ENCODE data around the gene MOV10.
A peak's percentile ranks its signal among the peaks of the same experiment; 100 is the strongest.
"Not testable (repeated sequence)": the region's sequence is repeated elsewhere in the genome, so short reads cannot be mapped to it uniquely, and the experiment has no call there.

Gene MOV10

GRCh38 chr1:112674440-112674985 is at the start of gene MOV10:
TSS of gene MOV10 (plus strand) at chr1:112674659. CDS start at chr1:112674913, 254 bp downstream.
- DNase-seq (ENCODE audit: low read depth in 4 of 4, low spot score in 1 of 4) = peak; percentile 7 to 36 (median 20)

- no peak for DNase-seq (ENCODE audit: low read depth in 4 of 4, low spot score in 1 of 4)
Measured at GRCh38 chr1:112625696-112626095, 48.8 kb upstream of the MOV10 start.

GRCh38 chr1:112626193-112626592 is 48.3 kb upstream of the MOV10 start:
- no peak for DNase-seq (ENCODE audit: low read depth in 4 of 4, low spot score in 1 of 4)

GRCh38 chr1:112626887-112627286 is 47.6 kb upstream of the MOV10 start:
- DNase-seq (ENCODE audit: low read depth in 4 of 4, low spot score in 1 of 4) = no peak

DNA sequence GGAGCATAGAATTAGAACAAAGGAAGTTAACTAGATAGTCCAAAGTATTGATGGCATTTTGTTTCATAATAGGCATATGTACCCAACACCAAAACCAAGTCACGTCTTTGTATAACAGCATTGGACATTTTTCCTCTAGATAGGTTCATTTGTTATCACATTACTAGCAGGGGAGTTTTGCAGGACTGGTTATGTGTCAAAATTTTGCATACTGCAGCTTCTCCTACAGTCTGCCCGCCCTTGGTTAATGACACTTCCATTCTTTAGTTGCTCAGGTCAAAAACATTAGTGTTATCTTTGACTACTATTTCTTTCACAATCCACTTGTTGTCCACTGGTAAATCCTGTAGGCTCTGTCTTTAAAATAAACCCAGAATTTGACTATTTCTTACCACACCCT is 45.9 kb upstream of the MOV10 start:
- no peak for DNase-seq (ENCODE audit: low read depth in 4 of 4, low spot score in 1 of 4)

GRCh38 chr1:112629256-112629655 is 45.2 kb upstream of the MOV10 start:
- DNase-seq (ENCODE audit: low read depth in 4 of 4, low spot score in 1 of 4) = no peak

- no peak for DNase-seq (ENCODE audit: low read depth in 4 of 4, low spot score in 1 of 4)
Measured at GRCh38 chr1:112633628-112634027, 40.8 kb upstream of the MOV10 start.

- DNase-seq (ENCODE audit: low read depth in 4 of 4, low spot score in 1 of 4) = no peak
Measured at GRCh38 chr1:112634367-112634766, 40.1 kb upstream of the MOV10 start.

GRCh38 chr1:112636056-112636455 is 38.4 kb upstream of the MOV10 start:
- DNase-seq (ENCODE audit: low read depth in 4 of 4, low spot score in 1 of 4) = no peak

DNA sequence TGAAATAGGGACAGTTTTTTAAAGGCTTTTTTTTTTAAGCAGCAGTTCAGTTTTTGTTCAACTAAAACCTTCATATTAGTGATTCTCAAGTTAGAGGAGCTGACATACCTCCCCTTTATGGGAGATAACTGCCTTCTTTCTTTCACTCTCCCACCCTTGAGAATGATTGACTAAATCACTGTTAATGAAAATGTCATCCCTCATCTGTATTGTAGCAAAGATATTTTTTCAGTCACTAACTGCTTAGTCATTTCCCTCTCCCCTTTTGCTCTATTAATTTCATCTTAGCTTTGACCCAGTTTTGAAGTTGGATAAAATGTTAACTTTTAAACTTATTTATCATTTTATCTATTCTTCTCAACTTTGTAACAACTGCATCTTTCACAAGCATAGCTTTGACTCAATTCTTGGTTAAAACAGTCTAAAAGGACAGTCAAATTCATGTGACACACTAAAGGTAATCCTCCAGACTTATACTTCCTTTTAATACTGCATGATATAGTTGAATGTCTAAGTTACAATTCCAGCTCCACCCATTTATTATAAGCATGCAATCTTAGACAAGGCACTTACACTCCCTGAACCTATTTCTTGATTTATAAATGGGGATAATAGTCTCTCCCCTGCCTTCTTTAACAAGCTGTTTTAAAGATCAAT is 37.7 kb upstream of the MOV10 start:
- DNase-seq (ENCODE audit: low read depth in 4 of 4, low spot score in 1 of 4) = no peak

DNA sequence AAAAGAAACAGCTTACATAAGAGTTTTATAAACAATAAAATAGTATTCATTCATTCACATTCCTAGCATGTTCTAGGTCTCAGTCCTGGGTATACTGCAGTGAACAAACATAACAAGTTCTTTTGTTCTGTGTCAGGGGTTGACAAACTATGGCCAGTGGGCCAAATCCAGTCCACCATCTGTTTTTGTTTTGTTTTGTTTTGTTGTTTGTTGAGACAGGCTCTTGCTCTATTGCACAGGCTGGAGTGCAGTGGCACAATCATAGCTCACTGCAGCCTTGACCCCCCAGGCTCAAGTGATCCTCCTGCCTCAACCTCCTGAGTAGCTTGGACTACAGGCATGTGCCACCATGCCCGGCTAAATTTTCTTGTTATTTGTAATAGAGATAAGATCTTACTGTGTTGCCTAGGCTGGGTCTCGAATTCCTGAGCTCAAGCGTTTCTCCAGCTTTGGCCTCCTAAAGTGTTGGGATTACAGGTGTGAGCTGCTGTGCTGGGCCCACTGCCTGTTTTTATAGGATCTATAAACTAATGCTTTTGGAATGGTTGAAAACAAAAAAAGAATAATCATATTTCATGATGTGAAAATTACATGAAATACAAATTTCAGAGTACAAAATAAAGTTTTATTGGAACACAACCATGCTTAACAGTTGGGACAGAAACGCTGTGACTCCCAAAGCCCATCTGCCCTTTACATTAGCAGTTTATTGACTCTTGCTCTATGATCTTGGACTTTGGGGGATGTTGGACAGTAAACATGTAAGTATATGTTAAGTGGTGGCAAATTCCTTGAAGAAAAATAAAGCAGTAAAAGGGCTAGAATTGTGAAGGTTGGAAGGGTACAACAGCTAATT is 37.0 kb upstream of the MOV10 start:
- DNase-seq (ENCODE audit: low read depth in 4 of 4, low spot score in 1 of 4) = no peak

DNA sequence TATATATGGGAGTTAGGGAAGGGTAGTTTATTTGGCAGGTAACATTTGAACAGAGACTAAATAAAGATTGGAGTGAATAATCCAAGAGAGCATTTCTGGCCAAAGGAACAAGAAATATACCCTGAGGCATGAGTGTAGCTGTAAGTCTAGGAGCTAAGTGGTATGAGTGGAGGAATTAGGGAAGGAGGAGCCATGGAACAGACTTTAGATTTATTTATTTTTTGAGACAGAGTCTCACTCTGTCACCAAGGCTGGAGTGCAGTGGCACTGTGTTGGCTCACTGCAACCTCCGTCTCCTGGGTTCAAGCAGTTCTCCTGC is 36.4 kb upstream of the MOV10 start:
- DNase-seq (ENCODE audit: low read depth in 4 of 4, low spot score in 1 of 4) = no peak

DNA sequence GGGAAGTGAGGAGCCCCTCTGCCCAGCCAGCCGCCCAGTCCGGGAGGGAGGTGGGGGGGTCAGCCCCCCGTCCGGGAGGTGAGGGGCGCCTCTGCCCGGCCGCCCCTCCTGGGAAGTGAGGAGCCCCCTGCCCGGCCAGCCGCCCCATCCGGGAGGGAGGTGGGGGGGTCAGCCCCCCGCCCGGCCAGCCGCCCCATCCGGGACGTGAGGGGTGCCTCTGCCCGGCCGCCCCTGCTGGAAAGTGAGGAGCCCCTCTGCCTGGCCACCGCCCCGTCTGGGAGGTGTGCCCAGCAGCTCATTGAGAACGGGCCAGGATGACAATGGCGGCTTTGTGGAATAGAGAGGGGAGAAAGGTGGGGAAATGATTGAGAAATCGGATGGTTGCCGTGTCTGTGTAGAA is 34.0 kb upstream of the MOV10 start:
- DNase-seq (ENCODE audit: low read depth in 4 of 4, low spot score in 1 of 4) = not testable (repeated sequence)

DNA sequence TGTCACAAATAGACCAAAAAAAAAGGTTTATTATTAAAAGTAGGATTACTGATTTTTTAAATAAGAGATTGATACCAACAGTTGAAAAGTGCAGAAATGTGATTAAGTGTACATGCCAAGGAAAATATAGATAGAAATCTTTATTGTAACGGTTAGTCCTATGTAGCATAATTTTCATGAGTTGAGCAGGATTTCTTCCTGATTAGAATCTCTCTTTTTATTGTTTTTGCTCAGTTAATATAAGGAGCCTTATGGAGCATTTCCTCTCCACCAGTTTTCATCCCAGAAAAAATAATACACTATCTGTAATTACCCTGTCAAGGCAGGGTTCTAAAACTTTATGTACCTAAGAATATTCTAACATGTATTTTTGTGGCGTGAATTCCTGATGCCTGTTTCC is 31.4 kb upstream of the MOV10 start:
- DNase-seq (ENCODE audit: low read depth in 4 of 4, low spot score in 1 of 4) = no peak

- DNase-seq (ENCODE audit: low read depth in 4 of 4, low spot score in 1 of 4) = no peak
Measured at GRCh38 chr1:112646225-112646624, 28.2 kb upstream of the MOV10 start.

- no peak for DNase-seq (ENCODE audit: low read depth in 4 of 4, low spot score in 1 of 4)
Measured at GRCh38 chr1:112651205-112651604, 23.3 kb upstream of the MOV10 start.

DNA sequence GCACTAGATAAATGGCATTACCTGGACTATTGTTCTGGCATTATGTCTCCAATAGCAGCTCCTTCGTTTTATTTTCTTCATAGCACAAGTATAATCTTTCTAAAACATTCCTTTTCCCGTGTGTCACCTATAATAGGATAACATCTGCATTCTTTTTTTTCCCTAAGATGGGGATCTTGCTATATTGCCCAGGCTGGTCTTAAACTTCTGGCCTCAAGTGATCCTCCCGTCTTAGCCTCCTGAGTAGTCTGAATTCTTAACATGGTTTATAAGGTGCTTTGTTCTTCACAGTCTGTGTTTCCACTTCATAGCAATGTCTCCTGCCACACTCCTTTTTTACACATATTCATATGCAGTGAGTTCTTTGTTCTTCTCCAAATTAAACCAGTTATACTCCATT is 8.6 kb upstream of the MOV10 start:
- DNase-seq (ENCODE audit: low read depth in 4 of 4, low spot score in 1 of 4) = no peak

GRCh38 chr1:112666946-112667345 is 7.5 kb upstream of the MOV10 start:
- no peak for DNase-seq (ENCODE audit: low read depth in 4 of 4, low spot score in 1 of 4)

GRCh38 chr1:112672009-112672408 is 2.5 kb upstream of the MOV10 start:
- no peak for DNase-seq (ENCODE audit: low read depth in 4 of 4, low spot score in 1 of 4)

GRCh38 chr1:112672842-112673241 is 1.6 kb upstream of the MOV10 start:
- DNase-seq (ENCODE audit: low read depth in 4 of 4, low spot score in 1 of 4) = no peak

- no peak for DNase-seq (ENCODE audit: low read depth in 4 of 4, low spot score in 1 of 4)
Measured at GRCh38 chr1:112673592-112674439, 643 bp upstream of the MOV10 start.
